Measurements from ENCODE around the gene WDR43.

DNA sequence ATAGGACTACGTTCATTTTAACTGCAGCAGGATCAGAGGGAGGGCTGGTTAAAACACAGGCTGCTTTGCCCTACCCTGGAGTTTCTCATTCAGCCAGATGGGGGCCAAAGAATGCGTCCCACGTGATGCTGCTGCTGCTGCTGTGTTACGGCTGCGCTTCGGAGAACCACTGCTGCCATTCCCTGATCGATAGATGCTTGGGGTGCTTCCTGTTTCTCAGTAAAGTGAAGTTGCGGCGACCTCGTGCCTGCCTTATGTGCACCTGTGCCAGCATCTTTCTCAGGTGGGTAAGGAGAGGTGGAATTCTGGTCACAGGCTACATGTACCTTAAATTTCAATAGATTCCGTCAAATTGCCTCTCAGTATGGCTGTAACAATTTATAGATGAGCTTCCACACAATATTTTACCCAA is 62.0 kb downstream of the WDR43 start:
- TF ChIP-seq, protein P1, sequence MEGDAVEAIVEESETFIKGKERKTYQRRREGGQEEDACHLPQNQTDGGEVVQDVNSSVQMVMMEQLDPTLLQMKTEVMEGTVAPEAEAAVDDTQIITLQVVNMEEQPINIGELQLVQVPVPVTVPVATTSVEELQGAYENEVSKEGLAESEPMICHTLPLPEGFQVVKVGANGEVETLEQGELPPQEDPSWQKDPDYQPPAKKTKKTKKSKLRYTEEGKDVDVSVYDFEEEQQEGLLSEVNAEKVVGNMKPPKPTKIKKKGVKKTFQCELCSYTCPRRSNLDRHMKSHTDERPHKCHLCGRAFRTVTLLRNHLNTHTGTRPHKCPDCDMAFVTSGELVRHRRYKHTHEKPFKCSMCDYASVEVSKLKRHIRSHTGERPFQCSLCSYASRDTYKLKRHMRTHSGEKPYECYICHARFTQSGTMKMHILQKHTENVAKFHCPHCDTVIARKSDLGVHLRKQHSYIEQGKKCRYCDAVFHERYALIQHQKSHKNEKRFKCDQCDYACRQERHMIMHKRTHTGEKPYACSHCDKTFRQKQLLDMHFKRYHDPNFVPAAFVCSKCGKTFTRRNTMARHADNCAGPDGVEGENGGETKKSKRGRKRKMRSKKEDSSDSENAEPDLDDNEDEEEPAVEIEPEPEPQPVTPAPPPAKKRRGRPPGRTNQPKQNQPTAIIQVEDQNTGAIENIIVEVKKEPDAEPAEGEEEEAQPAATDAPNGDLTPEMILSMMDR (IDR thresholded peaks at IDR 0.05) = no peak
- no peak for TF ChIP-seq POLR2A (IDR thresholded peaks at IDR 0.05)

Data from thyroid gland (tissue), 4 donors.